A673 (cell line): ENCODE data around the gene CCDC40. TPM values are rescaled to one million over a fixed set of nuclear protein-coding genes. Genes with fewer than 3 reads are reported as not detected.

Experiments used
- BruUV-seq: library from RNA; stranded (reverse); fragments of 400-500 nt; replicated peaks from 2 replicates; lab custom pipeline; 2021; lab: Mats Ljungman, UMichigan
- CTCF ChIA-PET: fragments of 300-600 bp; sonication (Branson Sonifier 250); formaldehyde crosslinking; loops from one replicate; lab custom pipeline; 2022; ENCODE audit warnings: antibody characterized with exemption; lab: Charles Lee
- POLR2A ChIA-PET: fragments of 300-600 bp; sonication (Branson Sonifier 250); formaldehyde crosslinking; loops from one replicate; lab custom pipeline; 2022; ENCODE audit warnings: antibody characterized with exemption; ENCODE audit not compliant: low non-redundant PET; lab: Charles Lee
- DNase-seq: peaks from one replicate; pipeline ENCODE4 v3.0.0-alpha.2; 2015; ENCODE audit warnings: low spot score
- H3K27ac ChIP-seq: fragments of 200-600 bp; sonication (generic); 2 replicates; pipeline ENCODE4 v1.5.1; 2016; ENCODE audit warnings: mixed run types, low read depth, mild to moderate bottlenecking, mixed read lengths, antibody characterized with exemption, low read length; ENCODE audit not compliant: poor library complexity, severe bottlenecking
- H3K27me3 ChIP-seq: fragments of 200-600 bp; sonication (generic); replicated peaks from 2 replicates; pipeline ENCODE4 v1.6.1; 2017; ENCODE audit warnings: mixed run types, low read depth, mild to moderate bottlenecking, mixed read lengths, antibody characterized with exemption, low read length; ENCODE audit not compliant: insufficient read depth, poor library complexity
- H3K36me3 ChIP-seq: fragments of 200-600 bp; sonication (generic); 2 replicates; pipeline ENCODE4 v1.6.1; 2016; ENCODE audit warnings: mixed run types, mild to moderate bottlenecking, mixed read lengths, antibody characterized with exemption, low read length; ENCODE audit not compliant: insufficient read depth, poor library complexity, severe bottlenecking
- H3K4me1 ChIP-seq: fragments of 200-600 bp; sonication (generic); 2 replicates; pipeline ENCODE4 v1.6.1; 2017; ENCODE audit warnings: mixed run types, mild to moderate bottlenecking, mixed read lengths, antibody characterized with exemption, low read length; ENCODE audit not compliant: insufficient read depth, poor library complexity, severe bottlenecking
- H3K4me3 ChIP-seq: fragments of 200-600 bp; sonication (generic); 2 replicates; pipeline ENCODE4 v1.5.1; 2016; ENCODE audit warnings: low read depth, mixed run types, mild to moderate bottlenecking, mixed read lengths, low read length; ENCODE audit not compliant: poor library complexity, severe bottlenecking
- H3K9me3 ChIP-seq: fragments of 200-600 bp; sonication (generic); 2 replicates; pipeline ENCODE4 v1.6.1; 2016; ENCODE audit warnings: mixed run types, low read depth, mild to moderate bottlenecking, mixed read lengths, antibody characterized with exemption, low read length; ENCODE audit not compliant: poor library complexity, severe bottlenecking
- EZH2 ChIP-seq: fragments of 200-600 bp; sonication (generic); IDR thresholded peaks from 2 replicates; pipeline ENCODE4 v1.6.1; 2017; ENCODE audit warnings: borderline replicate concordance, low read depth, mild to moderate bottlenecking, mixed read lengths, antibody characterized with exemption, low read length; ENCODE audit not compliant: poor library complexity, severe bottlenecking
- intact Hi-C: fragments of 100-400 bp; cut with micrococcal nuclease; formaldehyde crosslinking; loops from one replicate; pipeline ENCODE4 v1.10.0; 2022; ENCODE audit not compliant: unreplicated experiment
- total RNA-seq: library from RNA; stranded (reverse); gene quantifications from 2 replicates; pipeline ENCODE4 v1.2.3, GENCODE V29; 2021
- TF ChIP-seq, protein P1 (sequence below): fragments of 300-800, 200-600 bp; sonication (generic); conservative IDR thresholded peaks from 2 replicates; pipeline ENCODE4 v1.5.1; 2017; ENCODE audit warnings: low read depth, mild to moderate bottlenecking, antibody characterized with exemption, low read length, moderate library complexity, mixed read lengths

Gene CCDC40
- total RNA-seq, 1 experiment from 2014 or later, result 3.5 TPM

DNA sequence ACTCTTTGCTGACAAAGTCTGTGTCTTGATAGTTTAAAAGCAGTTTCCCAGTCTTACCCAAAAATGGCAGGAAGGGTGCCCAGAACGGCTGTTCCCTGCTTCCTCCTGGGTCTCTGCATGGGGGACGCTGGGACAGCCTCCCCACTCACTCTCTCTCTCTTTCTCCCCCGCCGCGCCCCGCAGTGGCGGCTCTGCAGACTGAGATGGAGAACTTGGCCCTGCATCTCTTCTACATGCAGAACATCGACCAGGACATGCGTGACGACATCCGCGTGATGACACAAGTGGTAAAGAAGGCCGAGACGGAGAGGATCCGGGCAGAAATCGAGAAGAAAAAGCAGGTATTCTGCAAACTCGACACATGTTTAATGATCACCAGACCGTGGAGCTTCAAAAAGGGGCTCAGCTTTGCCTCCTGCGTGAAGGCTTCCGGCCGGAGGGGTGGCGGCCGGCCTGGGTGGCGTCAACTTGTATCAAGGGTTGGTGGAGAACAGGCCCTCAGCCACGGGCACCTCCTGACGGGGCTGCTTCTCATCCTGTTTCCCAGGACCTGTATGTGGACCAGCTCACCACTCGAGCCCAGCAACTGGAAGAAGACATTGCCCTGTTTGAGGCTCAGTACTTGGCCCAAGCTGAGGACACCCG, 22.0 kb downstream of the CCDC40 start:
- BruUV-seq, result no TSS peak
- POLR2A ChIA-PET, result no interaction called here
- DNase-seq, result no peak

DNA sequence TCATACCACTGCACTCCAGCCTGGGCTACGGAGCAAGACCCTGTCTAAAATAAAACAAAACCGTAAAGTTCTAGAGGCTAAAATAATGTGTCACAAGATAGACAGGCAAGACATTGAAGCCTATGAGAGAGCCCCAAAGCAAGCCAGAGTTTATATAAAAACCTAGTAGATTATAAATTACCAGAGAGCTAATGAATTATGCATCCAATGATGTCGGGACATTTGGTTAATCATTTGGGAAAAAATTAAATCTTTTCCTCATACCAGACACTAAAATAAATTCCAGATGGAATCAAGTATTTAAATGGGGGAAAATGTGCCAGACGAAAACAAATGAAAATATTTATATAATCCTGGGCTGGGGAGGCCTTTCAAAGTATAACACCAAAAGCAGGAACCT, 24.2 kb downstream of the CCDC40 start:
- no peak overlapping the region for H3K4me3 ChIP-seq
- POLR2A ChIA-PET, result no interaction called here
- BruUV-seq, result no TSS peak

More for the DNA sequence above, 22.0 kb downstream of the CCDC40 start:
- no peaks in the 10 kb centered on the region for H3K36me3 ChIP-seq
- H3K27me3 ChIP-seq, result no peaks in the 10 kb centered on the region
- no peaks in the 10 kb centered on the region for H3K4me1 ChIP-seq
- CTCF ChIA-PET, result no interaction called here
- TF ChIP-seq, protein P1, sequence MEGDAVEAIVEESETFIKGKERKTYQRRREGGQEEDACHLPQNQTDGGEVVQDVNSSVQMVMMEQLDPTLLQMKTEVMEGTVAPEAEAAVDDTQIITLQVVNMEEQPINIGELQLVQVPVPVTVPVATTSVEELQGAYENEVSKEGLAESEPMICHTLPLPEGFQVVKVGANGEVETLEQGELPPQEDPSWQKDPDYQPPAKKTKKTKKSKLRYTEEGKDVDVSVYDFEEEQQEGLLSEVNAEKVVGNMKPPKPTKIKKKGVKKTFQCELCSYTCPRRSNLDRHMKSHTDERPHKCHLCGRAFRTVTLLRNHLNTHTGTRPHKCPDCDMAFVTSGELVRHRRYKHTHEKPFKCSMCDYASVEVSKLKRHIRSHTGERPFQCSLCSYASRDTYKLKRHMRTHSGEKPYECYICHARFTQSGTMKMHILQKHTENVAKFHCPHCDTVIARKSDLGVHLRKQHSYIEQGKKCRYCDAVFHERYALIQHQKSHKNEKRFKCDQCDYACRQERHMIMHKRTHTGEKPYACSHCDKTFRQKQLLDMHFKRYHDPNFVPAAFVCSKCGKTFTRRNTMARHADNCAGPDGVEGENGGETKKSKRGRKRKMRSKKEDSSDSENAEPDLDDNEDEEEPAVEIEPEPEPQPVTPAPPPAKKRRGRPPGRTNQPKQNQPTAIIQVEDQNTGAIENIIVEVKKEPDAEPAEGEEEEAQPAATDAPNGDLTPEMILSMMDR, result no peak
- no peak for TF ChIP-seq EZH2
- no peaks in the 10 kb centered on the region for H3K9me3 ChIP-seq
- no peak overlapping the region for H3K27ac ChIP-seq
- H3K4me3 ChIP-seq, result no peak overlapping the region
- intact Hi-C loops, result no loop called here

DNA sequence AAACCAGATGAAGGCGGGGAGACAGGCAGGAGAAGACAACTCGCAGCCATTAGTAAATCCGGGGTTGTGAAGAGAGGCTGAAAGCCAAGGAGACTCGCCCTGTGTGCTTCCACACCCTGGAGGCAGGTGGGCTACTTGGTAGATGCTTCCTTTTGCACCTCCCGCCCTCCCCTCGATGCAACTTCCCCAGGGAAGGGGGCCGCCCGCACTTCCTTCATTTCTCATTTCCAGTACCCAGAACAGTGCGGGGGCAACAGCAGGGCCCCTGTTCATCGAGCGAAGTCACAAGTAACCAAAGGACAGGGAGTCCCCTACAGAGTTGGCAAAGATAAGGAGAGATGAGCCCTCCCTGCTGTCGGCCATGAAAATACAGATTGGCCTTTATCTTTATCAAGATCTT, 25.0 kb downstream of the CCDC40 start:
- intact Hi-C loops, result no loop called here
- TF ChIP-seq, protein P1, result no peak
- no peak for TF ChIP-seq EZH2
- BruUV-seq, result no TSS peak
- H3K27me3 ChIP-seq, result no peaks in the 10 kb centered on the region
- H3K4me3 ChIP-seq, result no peak overlapping the region
- no peak for DNase-seq
- ChIA-PET POLR2A (no interaction called here), CTCF (no interaction called here)
- no peaks in the 10 kb centered on the region for H3K9me3 ChIP-seq
- H3K4me1 ChIP-seq, result no peaks in the 10 kb centered on the region
- no peaks in the 10 kb centered on the region for H3K36me3 ChIP-seq
- H3K27ac ChIP-seq, result no peak overlapping the region

More for the DNA sequence above, 24.2 kb downstream of the CCDC40 start:
- no peaks in the 10 kb centered on the region for H3K9me3 ChIP-seq
- no peaks in the 10 kb centered on the region for H3K27me3 ChIP-seq
- no peak for DNase-seq
- H3K36me3 ChIP-seq, result no peaks in the 10 kb centered on the region
- no peaks in the 10 kb centered on the region for H3K4me1 ChIP-seq
- intact Hi-C loops, result no loop called here
- CTCF ChIA-PET, result no interaction called here
- TF ChIP-seq EZH2, result no peak
- TF ChIP-seq, protein P1, result no peak
- H3K27ac ChIP-seq, result no peak overlapping the region
